DOHH2 (cell line): ENCODE data around the gene HCRTR1.

ENCODE experiments used
- CTCF ChIP-seq: fragments of 200-600 bp; sonication (generic); IDR thresholded peaks from one replicate; pipeline ENCODE4 v1.5.1; 2014; ENCODE audit warnings: antibody characterized with exemption, mild to moderate bottlenecking, low read depth, low read length; ENCODE audit not compliant: poor library complexity, severe bottlenecking
- EZH2phosphoT487 ChIP-seq: fragments of 200-600 bp; sonication (generic); IDR thresholded peaks from 2 replicates; pipeline ENCODE4 v1.6.1; 2017; ENCODE audit warnings: borderline replicate concordance, mild to moderate bottlenecking, antibody characterized with exemption, low read length, moderate library complexity, mixed read lengths

DNA sequence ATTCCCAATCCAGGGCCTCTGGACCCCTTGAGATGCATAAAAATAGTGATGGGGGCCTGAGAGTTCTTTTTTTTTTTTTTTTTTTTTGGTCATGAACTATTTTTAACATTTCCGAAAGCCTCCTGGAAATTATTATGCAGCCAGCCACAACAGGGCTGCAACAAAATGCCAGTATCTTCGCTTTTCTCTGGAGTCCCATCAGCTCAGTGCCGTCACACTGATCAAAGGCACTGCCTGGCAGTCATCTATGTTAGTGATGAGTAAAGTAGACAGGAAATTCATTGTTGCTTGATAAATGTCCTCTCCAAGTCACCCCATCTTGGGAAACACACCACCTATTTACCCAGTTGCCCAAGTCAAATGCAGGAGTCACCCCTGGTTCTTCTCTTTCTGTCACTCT lies 42.4 kb downstream of the HCRTR1 start:
- TF ChIP-seq CTCF (no peak), EZH2phosphoT487 (no peak)
